IMR-90 (cell line): ENCODE measurements around the gene ANO7. TPM values are rescaled to one million over a fixed set of nuclear protein-coding genes. Genes with fewer than 3 reads are reported as not detected.
A peak's percentile ranks its signal among the peaks of the same experiment; 100 is the strongest.

ENCODE experiments used
- ATAC-seq: fragments of 200-7000 bp; cut with Tn5 transposase; 2 replicates; pipeline ENCODE4 v1.9.1; 2020; ENCODE audit warnings: low read depth, mild to moderate bottlenecking, moderate library complexity
- BruUV-seq: library from RNA; stranded (reverse); fragments of 400-500 nt; replicated peaks from 2 replicates; lab custom pipeline; 2021; lab: Mats Ljungman, UMichigan
- CTCF ChIA-PET: fragments of 300-600 bp; formaldehyde crosslinking; extraction: SDS; loops from one replicate; lab custom pipeline; 2021; ENCODE audit warnings: antibody characterized with exemption; lab: Yijun Ruan, JAX
- POLR2A ChIA-PET: fragments of 300-600 bp; sonication (Branson Sonifier 250); formaldehyde crosslinking; loops from one replicate; lab custom pipeline; 2022; ENCODE audit warnings: antibody characterized with exemption; ENCODE audit not compliant: unreplicated experiment; lab: Charles Lee
- DNase-seq: peaks from one replicate; pipeline ENCODE4 v3.0.0; 2013
- H2AFZ ChIP-seq: replicated peaks from 2 replicates; pipeline ENCODE3; 2013; ENCODE audit warnings: low read length, mild to moderate bottlenecking; ENCODE audit not compliant: poor library complexity
- H2AK5ac ChIP-seq: 2 replicates; pipeline ENCODE4 v1.6.1; 2013; ENCODE audit warnings: low read depth, low read length, inconsistent platforms
- H2AK9ac ChIP-seq: replicated peaks from 2 replicates; pipeline ENCODE3; 2013; ENCODE audit warnings: mild to moderate bottlenecking, low read depth, low read length, moderate library complexity; ENCODE audit not compliant: poor library complexity
- H2BK120ac ChIP-seq: 2 replicates; pipeline ENCODE4 v1.6.1; 2013; ENCODE audit warnings: low read depth, low read length, inconsistent platforms
- H2BK15ac ChIP-seq: 3 replicates; pipeline ENCODE4 v1.6.1; 2013; ENCODE audit warnings: low read depth, low read length, inconsistent platforms
- H2BK20ac ChIP-seq: 2 replicates; pipeline ENCODE4 v1.6.1; 2013; ENCODE audit warnings: low read depth, mild to moderate bottlenecking, inconsistent platforms, low read length, moderate library complexity
- H2BK5ac ChIP-seq: 2 replicates; pipeline ENCODE4 v1.6.1; 2013; ENCODE audit warnings: mild to moderate bottlenecking, low read depth, low read length, inconsistent platforms; ENCODE audit not compliant: poor library complexity, severe bottlenecking
- H3K14ac ChIP-seq: replicated peaks from 2 replicates; pipeline ENCODE4 v1.6.1; 2013; ENCODE audit warnings: low read depth, low read length, inconsistent platforms
- H3K18ac ChIP-seq: 2 replicates; pipeline ENCODE4 v1.6.1; 2013; ENCODE audit warnings: low read depth, low read length, control low read depth
- H3K23ac ChIP-seq: 2 replicates; pipeline ENCODE4 v1.6.1; 2013; ENCODE audit warnings: low read depth, low read length, inconsistent platforms
- H3K27ac ChIP-seq: 2 replicates; pipeline ENCODE4 v1.5.1; 2013; ENCODE audit warnings: mild to moderate bottlenecking, control low read depth, low read length; ENCODE audit not compliant: insufficient read depth
- H3K27me3 ChIP-seq: 2 replicates; pipeline ENCODE4 v1.6.1; 2013; ENCODE audit warnings: low read length; ENCODE audit not compliant: control insufficient read depth, insufficient read depth
- H3K36me3 ChIP-seq: 2 replicates; pipeline ENCODE4 v1.6.1; 2013; ENCODE audit warnings: low read length, mixed read lengths; ENCODE audit not compliant: control insufficient read depth, insufficient read depth
- H3K4ac ChIP-seq: 2 replicates; pipeline ENCODE4 v1.6.1; 2013; ENCODE audit warnings: low read depth, low read length, inconsistent platforms
- H3K4me1 ChIP-seq: 2 replicates; pipeline ENCODE4 v1.6.1; 2013; ENCODE audit warnings: low read length, mixed read lengths; ENCODE audit not compliant: control insufficient read depth, insufficient read depth
- H3K4me2 ChIP-seq: 2 replicates; pipeline ENCODE4 v1.6.1; 2013; ENCODE audit warnings: low read depth, mild to moderate bottlenecking, control low read depth, low read length, moderate library complexity
- H3K4me3 ChIP-seq: 2 replicates; pipeline ENCODE4 v1.5.1; 2013; ENCODE audit warnings: low read depth, mild to moderate bottlenecking, control low read depth, low read length, moderate library complexity; ENCODE audit not compliant: insufficient read depth
- H3K56ac ChIP-seq: 2 replicates; pipeline ENCODE4 v1.6.1; 2013; ENCODE audit warnings: low read length, inconsistent platforms; ENCODE audit not compliant: insufficient read depth; ENCODE audit errors: extremely low read depth
- H3K79me1 ChIP-seq, 2 experiments: 2 replicates each; pipeline ENCODE4 v1.6.1; 2013; ENCODE audit warnings: low read length in 2 of 2, inconsistent platforms in 1 of 2, low read depth in 1 of 2
- H3K9ac ChIP-seq: 2 replicates; pipeline ENCODE4 v1.6.1; 2013; ENCODE audit warnings: low read depth, low read length, control low read depth
- H3K9me1 ChIP-seq: 2 replicates; pipeline ENCODE4 v1.6.1; 2013; ENCODE audit warnings: low read length, inconsistent platforms; ENCODE audit not compliant: insufficient read depth
- H3K9me3 ChIP-seq: 2 replicates; pipeline ENCODE4 v1.6.1; 2013; ENCODE audit warnings: low read length; ENCODE audit not compliant: control insufficient read depth, insufficient read depth
- H4K20me1 ChIP-seq: 2 replicates; pipeline ENCODE4 v1.6.1; 2013; ENCODE audit warnings: low read length, inconsistent platforms; ENCODE audit not compliant: insufficient read depth
- H4K5ac ChIP-seq: 2 replicates; pipeline ENCODE4 v1.6.1; 2013; ENCODE audit warnings: mild to moderate bottlenecking, low read depth, low read length, control low read depth
- H4K8ac ChIP-seq, 2 experiments: 2 replicates each; pipeline ENCODE4 v1.6.1; 2013; ENCODE audit warnings: low read depth in 2 of 2, low read length in 2 of 2, control low read depth in 1 of 2, inconsistent platforms in 1 of 2
- H4K91ac ChIP-seq: 2 replicates; pipeline ENCODE4 v1.6.1; 2013; ENCODE audit warnings: low read depth, low read length, inconsistent platforms; ENCODE audit not compliant: insufficient read depth
- BHLHE40 ChIP-seq: fragments of 150-350 bp; IDR thresholded peaks from 2 replicates; pipeline ENCODE4 v1.6.1; 2016; ENCODE audit warnings: mild to moderate bottlenecking, low read depth, low read length
- POLR2A ChIP-seq: IDR thresholded peaks from 2 replicates; pipeline ENCODE4 v1.6.1; 2012; ENCODE audit warnings: mild to moderate bottlenecking, low read depth, low read length
- RAD21 ChIP-seq: IDR thresholded peaks from 2 replicates; pipeline ENCODE4 v1.6.1; 2012; ENCODE audit warnings: low read length, improper control_type of control experiment
- WGBS, 2 experiments: methylation state at CpG; one replicate each; pipeline versions ENCODE4 v1.1.5 to v1.1.7; 2013; ENCODE audit warnings: missing lambda C conversion rate in 2 of 2; ENCODE audit not compliant: insufficient read length in 1 of 2; ENCODE audit errors: extremely low coverage in 2 of 2; 5-methylcytosine and 5-hydroxymethylcytosine counted together
- dilution Hi-C: fragments of 300-500 bp; cut with HindIII; formaldehyde crosslinking; loops from one replicate; pipeline ENCODE4 v1.14.3; 2018; ENCODE audit warnings: low sequenced_read_pairs; ENCODE audit not compliant: unreplicated experiment
- in situ Hi-C: fragments of 300-500 bp; cut with MboI; formaldehyde crosslinking; loops from 3 replicates; pipeline ENCODE4 v1.14.3; 2019; ENCODE audit warnings: low sequenced_read_pairs, inconsistent platforms, mixed read lengths
- intact Hi-C: fragments of 100-400 bp; cut with micrococcal nuclease; formaldehyde crosslinking; loops from 2 replicates; pipeline ENCODE4 v1.10.0; 2022
- polyA plus RNA-seq, 3 experiments: library from polyadenylated mRNA; depleted of rRNA; stranded (reverse); fragments of >200 nt; gene quantifications; 2 replicates each; pipeline ENCODE4 v1.2.3, GENCODE V29; 2012; ENCODE audit warnings: low replicate concordance in 1 of 3
- total RNA-seq: library from RNA; depleted of rRNA; stranded (reverse); fragments of >200 nt; gene quantifications from 2 replicates; pipeline ENCODE4 v1.2.3, GENCODE V29; 2012
- TF ChIP-seq, protein P1 (sequence below): fragments of 150-350 bp; IDR thresholded peaks from 2 replicates; pipeline ENCODE4 v1.6.1; 2017; ENCODE audit warnings: mild to moderate bottlenecking, antibody characterized with exemption, low read length, low read depth

ANO7 gene
- total and polyA plus RNA-seq, 2 of the 4 experiments (the other 2 are of a cell fraction): 0.36 to 3.4 TPM

DNA sequence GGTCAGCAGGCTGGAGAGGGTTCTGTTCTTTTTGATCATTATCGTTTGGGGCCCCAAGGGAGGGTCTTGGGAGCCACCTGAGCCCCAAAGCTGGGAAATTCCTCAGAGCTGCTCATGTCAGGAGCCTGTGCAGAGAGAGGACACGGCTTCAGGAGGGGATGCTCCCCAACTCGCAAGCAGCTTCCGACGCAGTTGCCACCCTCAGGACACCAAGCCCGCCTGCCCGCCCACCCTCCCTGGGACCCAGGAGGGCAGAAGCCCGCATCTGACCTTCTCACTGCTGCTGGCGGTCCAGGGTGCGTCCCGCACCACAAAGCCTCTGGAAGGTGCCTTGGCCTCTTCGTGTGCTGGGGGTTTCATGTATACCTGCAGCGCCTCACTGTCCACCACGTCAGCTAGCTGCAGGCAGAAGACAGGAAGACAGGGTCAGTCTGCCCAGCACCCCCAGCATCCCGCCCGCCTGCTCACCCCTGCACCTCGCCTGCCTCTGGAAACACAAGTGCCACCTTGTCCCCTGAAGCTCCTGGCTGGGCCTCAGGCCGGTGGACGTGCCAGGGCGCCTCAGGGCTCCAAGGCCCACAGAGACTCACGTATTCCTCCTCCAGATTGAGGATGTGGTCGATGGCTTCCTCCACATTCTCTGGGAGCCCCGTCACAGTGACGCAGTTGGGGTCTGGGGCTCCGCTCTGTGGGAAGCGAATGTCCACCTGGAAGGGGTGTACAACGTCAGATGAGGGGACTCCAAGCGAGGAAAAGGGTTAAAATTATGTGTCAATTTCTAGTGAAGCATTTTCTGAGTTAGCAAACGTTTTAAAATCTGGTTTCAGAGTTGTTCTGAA is 41.3 kb downstream of the ANO7 start:
- Histone ChIP-seq H2AK9ac (peak overlapping the region; percentile 20), H3K4me2 (no peak overlapping the region), H3K79me1 (peaks cover 29 to 71% of the 10 kb centered on the region in 2 experiments), H2BK5ac (no peak overlapping the region), H4K8ac (no peak overlapping the region), H3K9ac (no peak overlapping the region), H3K9me1 (no peaks in the 10 kb centered on the region), H4K5ac (no peak overlapping the region), H3K56ac (no peak overlapping the region), H3K4me3 (no peak overlapping the region), H2AK5ac (no peak overlapping the region), H4K20me1 (peaks cover 92% of the 10 kb centered on the region), H3K36me3 (peaks cover 84% of the 10 kb centered on the region), H3K27me3 (no peaks in the 10 kb centered on the region), H3K4ac (no peak overlapping the region), H3K9me3 (no peaks in the 10 kb centered on the region), H4K91ac (no peak overlapping the region), H2BK20ac (no peak overlapping the region), H3K4me1 (no peaks in the 10 kb centered on the region), H2BK120ac (no peak overlapping the region), H3K27ac (no peak overlapping the region), H3K23ac (no peak overlapping the region), H3K14ac (no peak overlapping the region), H2AFZ (no peak overlapping the region), H3K18ac (no peak overlapping the region), H2BK15ac (no peak overlapping the region)
- ChIA-PET CTCF (no interaction called here), POLR2A (interaction anchor here (0.5 to 0.7 kb wide), 2 partner anchors 151 to 315 kb away, joined by 3 to 4 read pairs; no protein-coding TSS in a partner anchor)
- dilution Hi-C loops (no loop called here), intact Hi-C loops (no loop called here), in situ Hi-C loops (no loop called here)
- BruUV-seq: TSS peak; percentile 98
- 95% methylated on average over 10 of the region's 29 CpGs; no CpG with 5 or more reads in 1 of the 2 experiments for WGBS, 2 experiments
- no peak for DNase-seq
- no peak for ATAC-seq
- no peak for TF ChIP-seq RAD21
- TF ChIP-seq POLR2A: no peak
- TF ChIP-seq BHLHE40: no peak
- TF ChIP-seq, protein P1, sequence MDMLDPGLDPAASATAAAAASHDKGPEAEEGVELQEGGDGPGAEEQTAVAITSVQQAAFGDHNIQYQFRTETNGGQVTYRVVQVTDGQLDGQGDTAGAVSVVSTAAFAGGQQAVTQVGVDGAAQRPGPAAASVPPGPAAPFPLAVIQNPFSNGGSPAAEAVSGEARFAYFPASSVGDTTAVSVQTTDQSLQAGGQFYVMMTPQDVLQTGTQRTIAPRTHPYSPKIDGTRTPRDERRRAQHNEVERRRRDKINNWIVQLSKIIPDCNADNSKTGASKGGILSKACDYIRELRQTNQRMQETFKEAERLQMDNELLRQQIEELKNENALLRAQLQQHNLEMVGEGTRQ: no peak
